PC-9 (cell line): Measurements from ENCODE around the gene ELOVL1. TPM values are rescaled to one million over a fixed set of nuclear protein-coding genes. Genes with fewer than 3 reads are reported as not detected.

ENCODE experiments used
- BruUV-seq: library from RNA; stranded (reverse); fragments of 400-500 nt; replicated peaks from 2 replicates; lab custom pipeline; 2021; lab: Mats Ljungman, UMichigan
- CTCF ChIA-PET: fragments of 300-600 bp; sonication (Branson Sonifier 250); formaldehyde crosslinking; loops from one replicate; lab custom pipeline; 2022; ENCODE audit warnings: antibody characterized with exemption; lab: Charles Lee
- POLR2A ChIA-PET: fragments of 300-600 bp; sonication (Branson Sonifier 250); formaldehyde crosslinking; loops from one replicate; lab custom pipeline; 2022; ENCODE audit warnings: antibody characterized with exemption; ENCODE audit not compliant: unreplicated experiment; lab: Charles Lee
- DNase-seq, 2 experiments: peaks; one replicate each; pipeline versions ENCODE4 v3.0.0 to v3.0.0-alpha.2; 2015 to 2022; ENCODE audit warnings: mixed read lengths in 1 of 2
- H2AFZ ChIP-seq: fragments of 200-600 bp; sonication (generic); 2 replicates; pipeline ENCODE4 v1.8.1; 2017; ENCODE audit warnings: antibody characterized with exemption
- H3F3A ChIP-seq: fragments of 200-600 bp; sonication (generic); 2 replicates; pipeline ENCODE4 v1.8.1; 2017; ENCODE audit warnings: antibody characterized with exemption, mild to moderate bottlenecking, low read depth; ENCODE audit not compliant: insufficient read depth
- H3K27ac ChIP-seq: fragments of 200-600 bp; sonication (generic); 2 replicates; pipeline ENCODE4 v1.6.1; 2016; ENCODE audit warnings: mixed run types
- H3K27me3 ChIP-seq: fragments of 200-600 bp; sonication (generic); 2 replicates; pipeline ENCODE4 v1.6.1; 2016; ENCODE audit warnings: low read depth, mixed run types; ENCODE audit not compliant: insufficient read depth
- H3K36me3 ChIP-seq: fragments of 200-600 bp; sonication (generic); 2 replicates; pipeline ENCODE4 v1.6.1; 2016; ENCODE audit warnings: low read depth, mixed run types
- H3K4me1 ChIP-seq: fragments of 200-600 bp; sonication (generic); replicated peaks from 2 replicates; pipeline ENCODE4 v1.6.1; 2016; ENCODE audit warnings: mixed run types; ENCODE audit not compliant: insufficient read depth
- H3K4me2 ChIP-seq: fragments of 200-600 bp; sonication (generic); 2 replicates; pipeline ENCODE4 v1.6.1; 2017; ENCODE audit warnings: mixed run types
- H3K4me3 ChIP-seq: fragments of 200-600 bp; sonication (generic); 2 replicates; pipeline ENCODE4 v1.6.1; 2016; ENCODE audit warnings: mixed run types
- H3K79me2 ChIP-seq: fragments of 200-600 bp; sonication (generic); 2 replicates; pipeline ENCODE4 v1.6.1; 2017; ENCODE audit warnings: low read depth, mixed run types
- H3K9me2 ChIP-seq: fragments of 200-600 bp; sonication (generic); 2 replicates; pipeline ENCODE4 v1.8.1; 2017; ENCODE audit warnings: mild to moderate bottlenecking; ENCODE audit not compliant: insufficient read depth
- H3K9me3 ChIP-seq: fragments of 200-600 bp; sonication (generic); 2 replicates; pipeline ENCODE4 v1.8.1; 2016; ENCODE audit warnings: low read depth; ENCODE audit not compliant: insufficient read depth
- H4K20me1 ChIP-seq: fragments of 200-600 bp; sonication (generic); 2 replicates; pipeline ENCODE4 v1.8.1; 2017; ENCODE audit not compliant: insufficient read depth
- CTCF ChIP-seq: fragments of 200-600 bp; sonication (generic); conservative IDR thresholded peaks from 2 replicates; pipeline ENCODE4 v1.6.1; 2017; ENCODE audit warnings: mixed run types, antibody characterized with exemption, mild to moderate bottlenecking, moderate library complexity
- EZH2 ChIP-seq: fragments of 200-600 bp; sonication (generic); IDR thresholded peaks from 2 replicates; pipeline ENCODE4 v1.8.0; 2017; ENCODE audit warnings: antibody characterized with exemption, low read depth
- intact Hi-C: fragments of 100-400 bp; cut with micrococcal nuclease; formaldehyde crosslinking; loops from one replicate; pipeline ENCODE4 v1.10.0; 2022; ENCODE audit not compliant: unreplicated experiment
- total RNA-seq: library from RNA; stranded (reverse); gene quantifications from 2 replicates; pipeline ENCODE4 v1.2.3, GENCODE V29; 2021

Gene ELOVL1
- total RNA-seq, 1 experiment from 2014 or later: 131 TPM

GRCh38 chr1:43331688-43332087 lies 36.1 kb downstream of the ELOVL1 start:
- Histone ChIP-seq H3K4me1 (peaks cover 15% of the 10 kb centered on the region), H3K9me3 (peaks cover 4% of the 10 kb centered on the region; the same call in 1 of the 2 replicates), H3K4me2 (no peak overlapping the region), H3K27ac (no peak overlapping the region), H3K4me3 (no peak overlapping the region), H2AFZ (no peak overlapping the region), H4K20me1 (no peaks in the 10 kb centered on the region), H3K9me2 (no peaks in the 10 kb centered on the region), H3K36me3 (no peaks in the 10 kb centered on the region), H3K27me3 (no peaks in the 10 kb centered on the region), H3K79me2 (no peaks in the 10 kb centered on the region), H3F3A (no peaks in the 10 kb centered on the region)
- POLR2A ChIA-PET: no interaction called here
- TF ChIP-seq EZH2: no peak
- no peak for TF ChIP-seq CTCF
- no peak for DNase-seq
- CTCF ChIA-PET: interaction anchor here (0.5 kb wide), 1 partner anchor 27 kb away, joined by 3 read pairs; the partner anchor contains the start of gene CDC20
- intact Hi-C loops: no loop called here
- BruUV-seq: no TSS peak

GRCh38 chr1:43329995-43330751 lies 37.6 kb downstream of the ELOVL1 start:
- Histone ChIP-seq H4K20me1 (no peaks in the 10 kb centered on the region), H3F3A (no peaks in the 10 kb centered on the region), H3K4me3 (no peak overlapping the region), H3K79me2 (no peaks in the 10 kb centered on the region), H3K36me3 (no peaks in the 10 kb centered on the region), H3K27me3 (no peaks in the 10 kb centered on the region), H3K4me1 (peaks cover 15% of the 10 kb centered on the region), H2AFZ (peak overlapping the region; percentile 66; the same call in 1 of the 2 replicates), H3K27ac (peak overlapping the region; percentile 23; the same call in 1 of the 2 replicates), H3K9me3 (peaks cover 4% of the 10 kb centered on the region; the same call in 1 of the 2 replicates), H3K9me2 (no peaks in the 10 kb centered on the region), H3K4me2 (peak overlapping the region; percentile 53)
- intact Hi-C loops: no loop called here
- POLR2A ChIA-PET: interaction anchor here (0.7 kb wide), 1 partner anchor 73 kb away, joined by 3 read pairs; no protein-coding TSS in a partner anchor
- DNase-seq: peak; percentile 61 to 77
- TSS peak; percentile 44 for BruUV-seq
- TF ChIP-seq CTCF (no peak), EZH2 (no peak)
- CTCF ChIA-PET: interaction anchor here (0.6 to 1.1 kb wide), 2 partner anchors 45 to 90 kb away, joined by 11 to 14 read pairs; partner anchors contain the start of gene C1orf210

- TF ChIP-seq CTCF: no peak
- ChIA-PET POLR2A (no interaction called here), CTCF (no interaction called here)
- H4K20me1 ChIP-seq: no peaks in the 10 kb centered on the region
- no peak overlapping the region for H2AFZ ChIP-seq
- no peak for DNase-seq
- H3K79me2 ChIP-seq: no peaks in the 10 kb centered on the region
- H3F3A ChIP-seq: no peaks in the 10 kb centered on the region
- no peaks in the 10 kb centered on the region for H3K36me3 ChIP-seq
- no peak overlapping the region for H3K4me3 ChIP-seq
- H3K9me2 ChIP-seq: no peaks in the 10 kb centered on the region
- no peak overlapping the region for H3K27ac ChIP-seq
- no peaks in the 10 kb centered on the region for H3K27me3 ChIP-seq
- peaks cover 4% of the 10 kb centered on the region; the same call in 1 of the 2 replicates for H3K9me3 ChIP-seq
- no TSS peak for BruUV-seq
- intact Hi-C loops: no loop called here
- peaks cover 15% of the 10 kb centered on the region for H3K4me1 ChIP-seq
- H3K4me2 ChIP-seq: no peak overlapping the region
These were observed 40.1 kb downstream of the ELOVL1 start for GRCh38 chr1:43327549-43328292.
